ENCODE data around the gene IL18.

Gene IL18

DNA sequence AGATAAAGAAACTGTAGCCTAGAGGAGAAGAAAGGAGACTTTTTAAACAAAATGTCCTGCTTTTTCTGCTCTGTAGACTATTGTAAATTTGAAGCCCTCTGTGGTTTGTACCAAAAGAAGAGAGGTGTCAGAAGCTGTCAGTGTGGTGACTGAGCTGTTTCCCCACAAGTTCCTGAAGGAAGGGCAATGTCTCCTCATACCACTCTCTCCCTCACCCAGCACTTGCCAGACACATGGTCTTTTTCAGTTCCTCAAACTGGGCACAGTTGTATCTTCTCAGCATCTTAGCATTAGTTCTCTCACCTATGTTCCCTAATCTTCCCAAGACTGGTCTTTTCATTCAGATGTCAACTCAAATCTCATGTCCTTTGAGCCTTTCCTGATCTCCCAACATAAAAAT is 15.7 kb upstream of the IL18 start:
- TF ChIP-seq CTCF (IDR thresholded peaks at IDR 0.05; ENCODE audit: low read depth, low read length, missing control alignments) = no peak
- DNase-seq (ENCODE audit: extremely low read depth, low read depth) = no peak
- H3K4me3 ChIP-seq (replicated peaks; ENCODE audit: low read depth, low read length) = no peak overlapping the region

DNA sequence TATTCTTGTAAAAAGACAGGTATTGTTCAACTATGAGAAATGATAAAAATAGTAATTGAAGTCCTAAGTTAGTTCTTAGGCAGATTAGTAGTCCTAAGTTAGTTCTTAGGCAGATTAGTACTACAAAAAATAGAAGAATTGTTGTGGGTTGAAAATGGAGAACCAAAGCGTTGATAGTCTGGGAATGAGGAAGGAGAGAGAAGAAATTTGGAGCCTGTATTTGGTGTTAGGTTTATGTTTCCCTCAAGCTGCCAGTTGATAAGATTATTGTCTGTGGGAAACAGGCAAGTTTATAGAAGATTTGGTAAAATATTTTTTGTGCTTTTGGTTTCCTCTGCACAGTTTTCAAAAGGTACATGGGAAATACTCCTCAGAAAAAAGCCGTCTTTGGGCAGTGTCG is 15.0 kb upstream of the IL18 start:
- DNase-seq (ENCODE audit: extremely low read depth, low read depth) = no peak
- TF ChIP-seq CTCF (IDR thresholded peaks at IDR 0.05; ENCODE audit: low read depth, low read length, missing control alignments) = no peak
- H3K4me3 ChIP-seq (replicated peaks; ENCODE audit: low read depth, low read length) = no peak overlapping the region

DNA sequence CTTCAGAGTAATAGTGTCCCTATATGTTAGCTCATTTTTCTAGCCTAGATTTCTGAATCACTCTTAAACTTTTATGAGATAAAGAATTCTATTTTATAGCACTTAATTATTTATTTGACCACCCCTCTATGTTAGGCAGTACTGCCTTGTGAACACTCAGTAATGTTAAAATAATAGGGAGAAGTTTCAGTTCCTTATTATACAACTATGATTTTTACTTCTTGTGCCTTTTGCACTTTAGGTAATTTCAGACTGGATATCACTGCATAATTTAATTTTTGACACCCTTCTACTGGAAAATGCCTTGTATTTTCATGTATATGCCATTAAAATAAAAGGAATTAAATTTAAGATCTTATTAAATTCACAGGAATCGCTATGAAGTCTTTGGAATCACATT is 14.5 kb upstream of the IL18 start:
- H3K4me3 ChIP-seq (replicated peaks; ENCODE audit: low read depth, low read length) = no peak overlapping the region
- no peak for TF ChIP-seq CTCF (IDR thresholded peaks at IDR 0.05; ENCODE audit: low read depth, low read length, missing control alignments)
- DNase-seq (ENCODE audit: extremely low read depth, low read depth) = no peak

DNA sequence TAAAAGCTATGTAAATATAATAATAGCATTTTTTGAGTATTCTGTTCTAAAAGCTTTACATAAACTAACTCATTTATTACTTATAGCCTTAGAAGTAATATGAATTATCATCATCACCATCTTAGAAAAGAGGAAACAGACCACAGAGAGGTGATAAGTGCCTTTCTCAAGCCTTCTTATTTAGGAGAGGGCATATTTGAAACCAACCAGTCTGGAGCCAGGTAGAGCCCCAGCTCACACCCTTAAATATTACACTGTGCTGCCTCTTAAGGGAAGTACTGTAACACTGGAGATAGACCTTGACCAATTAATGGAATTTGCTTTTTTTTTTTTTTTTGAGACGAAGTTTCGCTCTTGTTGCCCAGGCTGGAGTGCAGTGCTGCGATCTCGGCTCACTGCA is 13.7 kb upstream of the IL18 start:
- DNase-seq (ENCODE audit: extremely low read depth, low read depth) = no peak
- no peak overlapping the region for H3K4me3 ChIP-seq (replicated peaks; ENCODE audit: low read depth, low read length)
- TF ChIP-seq CTCF (IDR thresholded peaks at IDR 0.05; ENCODE audit: low read depth, low read length, missing control alignments) = no peak

- H3K4me3 ChIP-seq (replicated peaks; ENCODE audit: low read depth, low read length) = no peak overlapping the region
- no peak for TF ChIP-seq CTCF (IDR thresholded peaks at IDR 0.05; ENCODE audit: low read depth, low read length, missing control alignments)
- DNase-seq (ENCODE audit: extremely low read depth, low read depth) = no peak
Measured at GRCh38 chr11:112176077-112176476, 12.2 kb upstream of the IL18 start.

DNA sequence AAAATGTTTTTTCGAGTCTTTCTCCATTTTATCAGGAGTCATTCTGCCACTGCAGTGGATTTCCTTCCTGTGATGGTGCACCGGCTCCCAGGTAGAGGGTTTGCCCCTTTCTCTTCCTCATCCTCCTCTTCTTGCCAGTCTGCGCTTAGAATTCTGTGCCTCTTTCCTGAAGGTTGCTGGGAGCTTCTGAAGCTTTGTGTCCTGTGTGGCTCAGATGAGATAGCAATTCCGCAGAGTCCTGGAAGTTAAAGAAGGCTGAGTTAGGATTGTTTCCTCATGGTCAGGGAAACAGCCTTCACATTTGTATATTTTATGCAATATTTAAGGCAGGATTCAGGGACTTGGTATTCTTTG is 11.7 kb upstream of the IL18 start:
- no peak for TF ChIP-seq CTCF (IDR thresholded peaks at IDR 0.05; ENCODE audit: low read depth, low read length, missing control alignments)
- no peak overlapping the region for H3K4me3 ChIP-seq (replicated peaks; ENCODE audit: low read depth, low read length)
- DNase-seq (ENCODE audit: extremely low read depth, low read depth) = no peak

DNA sequence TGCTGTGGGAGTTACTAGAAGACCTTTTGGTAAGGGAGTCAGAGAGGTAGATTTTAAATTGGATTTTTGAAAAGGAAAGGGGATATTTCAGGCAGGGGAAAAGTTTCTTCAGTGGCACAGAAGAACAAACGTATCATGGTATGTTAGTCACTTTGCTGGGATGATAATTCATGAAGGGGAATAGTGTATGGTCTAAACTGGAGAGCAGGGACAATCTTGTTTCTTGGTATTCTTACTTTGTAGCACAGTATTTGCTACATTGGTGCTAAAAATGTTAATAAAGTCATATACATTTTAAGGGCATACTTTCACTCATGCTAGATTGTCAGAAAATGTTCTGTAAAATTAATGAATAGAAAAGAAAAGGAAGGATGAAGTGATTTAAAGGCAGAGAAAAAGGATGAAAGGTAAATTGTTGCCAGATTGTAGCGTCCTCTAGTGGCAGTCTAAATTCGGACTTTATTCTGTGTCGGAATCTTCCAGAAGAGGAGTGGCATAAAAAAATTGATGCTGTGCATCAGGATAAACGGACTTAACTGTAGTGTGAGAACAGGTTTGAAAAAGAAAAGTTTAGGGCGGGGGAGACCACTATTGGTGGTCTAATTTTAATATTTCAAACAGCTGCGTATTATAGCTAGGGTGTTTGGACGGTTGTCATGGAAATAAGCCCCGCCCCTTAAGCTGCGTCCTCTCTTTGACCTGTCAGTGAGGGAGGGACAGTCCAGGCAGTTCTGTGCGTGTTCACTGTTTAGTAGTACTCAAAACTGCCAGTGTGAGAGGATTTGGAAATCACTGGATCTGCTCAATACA is 11.1 kb upstream of the IL18 start, which contains the start of gene BCO2:
Gene BCO2 (plus strand): TSS at position 724 of the 810 bp plus-strand sequence. CDS start 90 bp downstream, outside the sequence.
- DNase-seq (ENCODE audit: extremely low read depth, low read depth) = peak; percentile 43
- H3K4me3 ChIP-seq (replicated peaks; ENCODE audit: low read depth, low read length) = no peak within 1 kb of the TSS
- peak; percentile 78 for TF ChIP-seq CTCF (IDR thresholded peaks at IDR 0.05; ENCODE audit: low read depth, low read length, missing control alignments)
